IMR-90 (cell line): Measurements from ENCODE around the gene AMFR. TPM values are rescaled to one million over a fixed set of nuclear protein-coding genes. Genes with fewer than 3 reads are reported as not detected.

Source experiments
- ATAC-seq: fragments of 200-7000 bp; cut with Tn5 transposase; 2 replicates; pipeline ENCODE4 v1.9.1; 2020; ENCODE audit warnings: low read depth, mild to moderate bottlenecking, moderate library complexity
- BruUV-seq: library from RNA; stranded (reverse); fragments of 400-500 nt; replicated peaks from 2 replicates; lab custom pipeline; 2021; lab: Mats Ljungman, UMichigan
- CTCF ChIA-PET: fragments of 300-600 bp; formaldehyde crosslinking; extraction: SDS; loops from one replicate; lab custom pipeline; 2021; ENCODE audit warnings: antibody characterized with exemption; lab: Yijun Ruan, JAX
- POLR2A ChIA-PET: fragments of 300-600 bp; sonication (Branson Sonifier 250); formaldehyde crosslinking; loops from one replicate; lab custom pipeline; 2022; ENCODE audit warnings: antibody characterized with exemption; ENCODE audit not compliant: unreplicated experiment; lab: Charles Lee
- DNase-seq: peaks from one replicate; pipeline ENCODE4 v3.0.0; 2013
- H2AFZ ChIP-seq: replicated peaks from 2 replicates; pipeline ENCODE3; 2013; ENCODE audit warnings: low read length, mild to moderate bottlenecking; ENCODE audit not compliant: poor library complexity
- H2AK5ac ChIP-seq: 2 replicates; pipeline ENCODE4 v1.6.1; 2013; ENCODE audit warnings: low read depth, low read length, inconsistent platforms
- H2AK9ac ChIP-seq: replicated peaks from 2 replicates; pipeline ENCODE3; 2013; ENCODE audit warnings: mild to moderate bottlenecking, low read depth, low read length, moderate library complexity; ENCODE audit not compliant: poor library complexity
- H2BK120ac ChIP-seq: 2 replicates; pipeline ENCODE4 v1.6.1; 2013; ENCODE audit warnings: low read depth, low read length, inconsistent platforms
- H2BK15ac ChIP-seq: 3 replicates; pipeline ENCODE4 v1.6.1; 2013; ENCODE audit warnings: low read depth, low read length, inconsistent platforms
- H2BK20ac ChIP-seq: 2 replicates; pipeline ENCODE4 v1.6.1; 2013; ENCODE audit warnings: low read depth, mild to moderate bottlenecking, inconsistent platforms, low read length, moderate library complexity
- H2BK5ac ChIP-seq: 2 replicates; pipeline ENCODE4 v1.6.1; 2013; ENCODE audit warnings: mild to moderate bottlenecking, low read depth, low read length, inconsistent platforms; ENCODE audit not compliant: poor library complexity, severe bottlenecking
- H3K14ac ChIP-seq: replicated peaks from 2 replicates; pipeline ENCODE4 v1.6.1; 2013; ENCODE audit warnings: low read depth, low read length, inconsistent platforms
- H3K18ac ChIP-seq: 2 replicates; pipeline ENCODE4 v1.6.1; 2013; ENCODE audit warnings: low read depth, low read length, control low read depth
- H3K23ac ChIP-seq: 2 replicates; pipeline ENCODE4 v1.6.1; 2013; ENCODE audit warnings: low read depth, low read length, inconsistent platforms
- H3K27ac ChIP-seq: 2 replicates; pipeline ENCODE4 v1.5.1; 2013; ENCODE audit warnings: mild to moderate bottlenecking, control low read depth, low read length; ENCODE audit not compliant: insufficient read depth
- H3K27me3 ChIP-seq: 2 replicates; pipeline ENCODE4 v1.6.1; 2013; ENCODE audit warnings: low read length; ENCODE audit not compliant: control insufficient read depth, insufficient read depth
- H3K36me3 ChIP-seq: 2 replicates; pipeline ENCODE4 v1.6.1; 2013; ENCODE audit warnings: low read length, mixed read lengths; ENCODE audit not compliant: control insufficient read depth, insufficient read depth
- H3K4ac ChIP-seq: 2 replicates; pipeline ENCODE4 v1.6.1; 2013; ENCODE audit warnings: low read depth, low read length, inconsistent platforms
- H3K4me1 ChIP-seq: 2 replicates; pipeline ENCODE4 v1.6.1; 2013; ENCODE audit warnings: low read length, mixed read lengths; ENCODE audit not compliant: control insufficient read depth, insufficient read depth
- H3K4me2 ChIP-seq: 2 replicates; pipeline ENCODE4 v1.6.1; 2013; ENCODE audit warnings: low read depth, mild to moderate bottlenecking, control low read depth, low read length, moderate library complexity
- H3K4me3 ChIP-seq: 2 replicates; pipeline ENCODE4 v1.5.1; 2013; ENCODE audit warnings: low read depth, mild to moderate bottlenecking, control low read depth, low read length, moderate library complexity; ENCODE audit not compliant: insufficient read depth
- H3K56ac ChIP-seq: 2 replicates; pipeline ENCODE4 v1.6.1; 2013; ENCODE audit warnings: low read length, inconsistent platforms; ENCODE audit not compliant: insufficient read depth; ENCODE audit errors: extremely low read depth
- H3K79me1 ChIP-seq, 2 experiments: 2 replicates each; pipeline ENCODE4 v1.6.1; 2013; ENCODE audit warnings: low read length in 2 of 2, inconsistent platforms in 1 of 2, low read depth in 1 of 2
- H3K9ac ChIP-seq: 2 replicates; pipeline ENCODE4 v1.6.1; 2013; ENCODE audit warnings: low read depth, low read length, control low read depth
- H3K9me1 ChIP-seq: 2 replicates; pipeline ENCODE4 v1.6.1; 2013; ENCODE audit warnings: low read length, inconsistent platforms; ENCODE audit not compliant: insufficient read depth
- H3K9me3 ChIP-seq: 2 replicates; pipeline ENCODE4 v1.6.1; 2013; ENCODE audit warnings: low read length; ENCODE audit not compliant: control insufficient read depth, insufficient read depth
- H4K20me1 ChIP-seq: 2 replicates; pipeline ENCODE4 v1.6.1; 2013; ENCODE audit warnings: low read length, inconsistent platforms; ENCODE audit not compliant: insufficient read depth
- H4K5ac ChIP-seq: 2 replicates; pipeline ENCODE4 v1.6.1; 2013; ENCODE audit warnings: mild to moderate bottlenecking, low read depth, low read length, control low read depth
- H4K8ac ChIP-seq, 2 experiments: 2 replicates each; pipeline ENCODE4 v1.6.1; 2013; ENCODE audit warnings: low read depth in 2 of 2, low read length in 2 of 2, control low read depth in 1 of 2, inconsistent platforms in 1 of 2
- H4K91ac ChIP-seq: 2 replicates; pipeline ENCODE4 v1.6.1; 2013; ENCODE audit warnings: low read depth, low read length, inconsistent platforms; ENCODE audit not compliant: insufficient read depth
- BHLHE40 ChIP-seq: fragments of 150-350 bp; IDR thresholded peaks from 2 replicates; pipeline ENCODE4 v1.6.1; 2016; ENCODE audit warnings: mild to moderate bottlenecking, low read depth, low read length
- CEBPB ChIP-seq: IDR thresholded peaks from 2 replicates; pipeline ENCODE4 v1.6.1; 2012; ENCODE audit warnings: low read depth, low read length, improper control_type of control experiment
- CHD1 ChIP-seq: IDR thresholded peaks from 2 replicates; pipeline ENCODE4 v1.6.1; 2012; ENCODE audit warnings: low read depth, low read length, improper control_type of control experiment
- FOS ChIP-seq: fragments of 150-350 bp; IDR thresholded peaks from 2 replicates; pipeline ENCODE4 v1.6.1; 2016; ENCODE audit warnings: low read depth, low read length
- MAFK ChIP-seq: IDR thresholded peaks from 2 replicates; pipeline ENCODE4 v1.6.1; 2012; ENCODE audit warnings: low read depth, low read length, improper control_type of control experiment
- MAZ ChIP-seq: IDR thresholded peaks from 2 replicates; pipeline ENCODE4 v1.6.1; 2012; ENCODE audit warnings: low read depth, mild to moderate bottlenecking, low read length, improper control_type of control experiment, moderate library complexity, borderline replicate concordance
- NFE2L2 ChIP-seq: fragments of 150-350 bp; IDR thresholded peaks from 2 replicates; pipeline ENCODE4 v1.6.1; 2016; ENCODE audit warnings: low read depth, mild to moderate bottlenecking, low read length
- POLR2A ChIP-seq: IDR thresholded peaks from 2 replicates; pipeline ENCODE4 v1.6.1; 2012; ENCODE audit warnings: mild to moderate bottlenecking, low read depth, low read length
- RAD21 ChIP-seq: IDR thresholded peaks from 2 replicates; pipeline ENCODE4 v1.6.1; 2012; ENCODE audit warnings: low read length, improper control_type of control experiment
- RCOR1 ChIP-seq: IDR thresholded peaks from 2 replicates; pipeline ENCODE4 v1.6.1; 2012; ENCODE audit warnings: mild to moderate bottlenecking, low read length, improper control_type of control experiment; ENCODE audit not compliant: insufficient replicate concordance
- RFX5 ChIP-seq: IDR thresholded peaks from 2 replicates; pipeline ENCODE4 v1.8.0; 2012; ENCODE audit warnings: low read depth, mild to moderate bottlenecking, low read length, moderate library complexity
- SMC3 ChIP-seq: fragments of 150-350 bp; IDR thresholded peaks from 2 replicates; pipeline ENCODE4 v1.6.1; 2016; ENCODE audit warnings: low read depth, mild to moderate bottlenecking, antibody characterized with exemption, low read length, moderate library complexity
- WGBS, 2 experiments: methylation state at CpG; one replicate each; pipeline versions ENCODE4 v1.1.5 to v1.1.7; 2013; ENCODE audit warnings: missing lambda C conversion rate in 2 of 2; ENCODE audit not compliant: insufficient read length in 1 of 2; ENCODE audit errors: extremely low coverage in 2 of 2; 5-methylcytosine and 5-hydroxymethylcytosine counted together
- dilution Hi-C: fragments of 300-500 bp; cut with HindIII; formaldehyde crosslinking; loops from one replicate; pipeline ENCODE4 v1.14.3; 2018; ENCODE audit warnings: low sequenced_read_pairs; ENCODE audit not compliant: unreplicated experiment
- in situ Hi-C: fragments of 300-500 bp; cut with MboI; formaldehyde crosslinking; loops from 3 replicates; pipeline ENCODE4 v1.14.3; 2019; ENCODE audit warnings: low sequenced_read_pairs, inconsistent platforms, mixed read lengths
- intact Hi-C: fragments of 100-400 bp; cut with micrococcal nuclease; formaldehyde crosslinking; loops from 2 replicates; pipeline ENCODE4 v1.10.0; 2022
- polyA plus RNA-seq, 3 experiments: library from polyadenylated mRNA; depleted of rRNA; stranded (reverse); fragments of >200 nt; gene quantifications; 2 replicates each; pipeline ENCODE4 v1.2.3, GENCODE V29; 2012; ENCODE audit warnings: low replicate concordance in 1 of 3
- total RNA-seq: library from RNA; depleted of rRNA; stranded (reverse); fragments of >200 nt; gene quantifications from 2 replicates; pipeline ENCODE4 v1.2.3, GENCODE V29; 2012
- TF ChIP-seq, protein P1 (sequence below): conservative IDR thresholded peaks from 2 replicates; pipeline ENCODE4 v1.5.1; 2012; ENCODE audit warnings: mild to moderate bottlenecking, low read depth, low read length, improper control_type of control experiment
- TF ChIP-seq, protein P2 (sequence below): fragments of 150-350 bp; IDR thresholded peaks from 2 replicates; pipeline ENCODE4 v1.6.1; 2016; ENCODE audit warnings: low read depth, mild to moderate bottlenecking, low read length, moderate library complexity, borderline replicate concordance

Gene AMFR
- total and polyA plus RNA-seq, 2 of the 4 experiments (the other 2 are of a cell fraction), result 60.7 to 216 TPM

DNA sequence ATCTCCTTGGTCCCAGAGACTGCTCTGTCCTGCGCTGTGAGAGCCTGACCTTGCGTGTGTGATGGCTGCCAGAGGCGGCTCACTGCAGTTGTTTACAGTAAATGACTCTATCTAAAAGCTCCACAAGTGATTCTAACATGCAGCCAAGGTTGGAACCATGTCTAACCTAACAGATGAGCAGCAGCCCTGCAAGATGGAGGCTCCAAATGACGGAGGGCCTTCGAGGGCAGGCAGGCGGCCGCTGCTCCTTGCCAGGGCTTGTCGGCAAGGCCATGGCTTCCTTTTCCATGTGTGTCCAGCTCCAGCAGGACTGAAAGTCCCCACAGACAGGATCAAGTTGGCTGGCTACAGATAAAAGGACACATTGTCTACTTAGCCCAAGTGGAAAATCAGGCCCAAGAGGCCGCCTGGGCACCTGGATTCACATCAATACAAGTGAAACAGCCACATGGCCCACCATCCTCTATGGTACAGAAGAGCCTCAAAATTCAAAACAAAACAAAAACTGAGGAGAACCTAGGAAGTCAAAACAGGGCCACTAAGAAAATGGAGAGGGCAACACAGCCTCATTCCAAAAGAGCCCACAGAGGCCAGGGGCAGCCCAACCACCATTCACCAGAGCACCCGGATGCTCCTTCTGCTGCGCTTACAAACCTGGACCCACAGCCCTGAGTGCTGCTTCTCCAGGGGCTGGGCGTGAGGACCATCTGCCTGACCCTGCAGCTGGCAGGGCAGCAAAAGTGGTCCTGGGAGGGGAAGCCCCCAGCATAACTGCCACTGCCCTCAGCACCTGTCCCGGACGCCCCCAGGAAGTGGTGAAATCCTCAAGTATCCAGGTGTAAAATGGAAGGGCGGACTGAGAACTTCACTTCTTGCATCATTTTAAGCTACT, 65.0 kb downstream of the AMFR start:
- no peak for ATAC-seq
- Histone ChIP-seq H3K4me2 (no peak overlapping the region), H3K36me3 (peaks cover 29% of the 10 kb centered on the region), H2BK5ac (no peak overlapping the region), H2AK5ac (no peak overlapping the region), H3K14ac (no peak overlapping the region), H3K9me3 (no peaks in the 10 kb centered on the region), H3K9me1 (peaks cover 12% of the 10 kb centered on the region), H3K27ac (no peak overlapping the region), H3K4me3 (no peak overlapping the region), H3K27me3 (no peaks in the 10 kb centered on the region), H3K18ac (no peak overlapping the region), H2BK20ac (no peak overlapping the region), H2BK120ac (no peak overlapping the region), H2AFZ (no peak overlapping the region), H3K23ac (no peak overlapping the region), H4K20me1 (no peaks in the 10 kb centered on the region), H3K4me1 (peaks cover 12% of the 10 kb centered on the region), H2AK9ac (no peak overlapping the region), H4K5ac (no peak overlapping the region), H4K91ac (no peak overlapping the region), H3K4ac (no peak overlapping the region), H2BK15ac (no peak overlapping the region), H3K79me1 (peaks cover 0 to 8% of the 10 kb centered on the region in 2 experiments; a peak in 1 of 4 replicates), H3K56ac (no peak overlapping the region), H3K9ac (no peak overlapping the region), H4K8ac (no peak overlapping the region)
- 93% methylated on average over 5 of the region's 15 CpGs; no CpG with 5 or more reads in 1 of the 2 experiments for WGBS, 2 experiments
- POLR2A ChIA-PET, result no interaction called here
- DNase-seq, result no peak
- BruUV-seq, result no TSS peak
- in situ Hi-C loops (loop anchor here (25.0 kb wide), 1 partner anchor 873 kb away; the partner anchor contains the start of gene MMP2), dilution Hi-C loops (no loop called here), intact Hi-C loops (no loop called here)
- CTCF ChIA-PET, result no interaction called here
- no peak for TF ChIP-seq NFE2L2
- no peak for TF ChIP-seq CHD1
- no peak for TF ChIP-seq FOS
- TF ChIP-seq RFX5, result no peak
- TF ChIP-seq, protein P1, sequence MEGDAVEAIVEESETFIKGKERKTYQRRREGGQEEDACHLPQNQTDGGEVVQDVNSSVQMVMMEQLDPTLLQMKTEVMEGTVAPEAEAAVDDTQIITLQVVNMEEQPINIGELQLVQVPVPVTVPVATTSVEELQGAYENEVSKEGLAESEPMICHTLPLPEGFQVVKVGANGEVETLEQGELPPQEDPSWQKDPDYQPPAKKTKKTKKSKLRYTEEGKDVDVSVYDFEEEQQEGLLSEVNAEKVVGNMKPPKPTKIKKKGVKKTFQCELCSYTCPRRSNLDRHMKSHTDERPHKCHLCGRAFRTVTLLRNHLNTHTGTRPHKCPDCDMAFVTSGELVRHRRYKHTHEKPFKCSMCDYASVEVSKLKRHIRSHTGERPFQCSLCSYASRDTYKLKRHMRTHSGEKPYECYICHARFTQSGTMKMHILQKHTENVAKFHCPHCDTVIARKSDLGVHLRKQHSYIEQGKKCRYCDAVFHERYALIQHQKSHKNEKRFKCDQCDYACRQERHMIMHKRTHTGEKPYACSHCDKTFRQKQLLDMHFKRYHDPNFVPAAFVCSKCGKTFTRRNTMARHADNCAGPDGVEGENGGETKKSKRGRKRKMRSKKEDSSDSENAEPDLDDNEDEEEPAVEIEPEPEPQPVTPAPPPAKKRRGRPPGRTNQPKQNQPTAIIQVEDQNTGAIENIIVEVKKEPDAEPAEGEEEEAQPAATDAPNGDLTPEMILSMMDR, result no peak
- no peak for TF ChIP-seq SMC3
- TF ChIP-seq POLR2A, result no peak
- TF ChIP-seq BHLHE40, result no peak
- no peak for TF ChIP-seq MAZ
- TF ChIP-seq CEBPB, result no peak
- TF ChIP-seq, protein P2, sequence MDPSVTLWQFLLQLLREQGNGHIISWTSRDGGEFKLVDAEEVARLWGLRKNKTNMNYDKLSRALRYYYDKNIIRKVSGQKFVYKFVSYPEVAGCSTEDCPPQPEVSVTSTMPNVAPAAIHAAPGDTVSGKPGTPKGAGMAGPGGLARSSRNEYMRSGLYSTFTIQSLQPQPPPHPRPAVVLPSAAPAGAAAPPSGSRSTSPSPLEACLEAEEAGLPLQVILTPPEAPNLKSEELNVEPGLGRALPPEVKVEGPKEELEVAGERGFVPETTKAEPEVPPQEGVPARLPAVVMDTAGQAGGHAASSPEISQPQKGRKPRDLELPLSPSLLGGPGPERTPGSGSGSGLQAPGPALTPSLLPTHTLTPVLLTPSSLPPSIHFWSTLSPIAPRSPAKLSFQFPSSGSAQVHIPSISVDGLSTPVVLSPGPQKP, result no peak
- TF ChIP-seq RAD21, result no peak
- TF ChIP-seq RCOR1, result no peak
- no peak for TF ChIP-seq MAFK
